Thoracic aorta (tissue), 2 donors: ENCODE results near the gene HOXB6. TPM values are rescaled to one million over a fixed set of nuclear protein-coding genes. Genes with fewer than 3 reads are reported as not detected.

Source experiments
- ATAC-seq: fragments of 150-250 bp; one replicate; pipeline ENCODE4 v1.8.0; 2017; ENCODE audit warnings: low read depth; ENCODE audit not compliant: insufficient number of reproducible peaks, low FRiP score
- DNase-seq: peaks from one replicate; pipeline ENCODE4 v3.0.0-alpha.2; 2020; ENCODE audit warnings: low spot score
- H3K27ac ChIP-seq, 2 donors: fragments of 200-600 bp; sonication (generic); 1 replicate in 1 of 2; 2 replicates in 1 of 2; pipeline ENCODE4 v1.5.1; 2016; ENCODE audit warnings: mild to moderate bottlenecking in 2 of 2, moderate library complexity in 2 of 2
- H3K27me3 ChIP-seq: fragments of 200-600 bp; sonication (generic); replicated peaks from 2 replicates; pipeline ENCODE4 v1.6.0; 2016; ENCODE audit warnings: mild to moderate bottlenecking; ENCODE audit not compliant: insufficient read depth
- H3K36me3 ChIP-seq: fragments of 200-600 bp; sonication (generic); one replicate; pipeline ENCODE4 v1.5.1; 2016
- H3K4me1 ChIP-seq, 2 donors: fragments of 200-600 bp; sonication (generic); 1 replicate in 1 of 2; 2 replicates in 1 of 2; pipeline versions ENCODE4 v1.5.1 to v1.6.0; 2016; ENCODE audit warnings: low read depth in 2 of 2, mild to moderate bottlenecking in 1 of 2; ENCODE audit not compliant: control insufficient read depth in 1 of 2
- H3K4me3 ChIP-seq: fragments of 200-600 bp; sonication (generic); 2 replicates; pipeline ENCODE4 v1.5.1; 2016; ENCODE audit warnings: mild to moderate bottlenecking
- H3K9me3 ChIP-seq: fragments of 200-600 bp; sonication (generic); 2 replicates; pipeline ENCODE4 v1.5.1; 2016
- total RNA-seq, 2 donors: library from RNA; depleted of rRNA; stranded (reverse); fragments of >200 nt; gene quantifications; one replicate each; pipeline versions ENCODE4 v1.1.0 to v1.2.3, GENCODE V29; 2016
- TF ChIP-seq, protein P1 (sequence below): fragments of 200-600 bp; sonication (generic); IDR thresholded peaks from one replicate; pipeline ENCODE4 v1.5.1; 2019; ENCODE audit warnings: antibody characterized with exemption

HOXB6 gene
- total RNA-seq, 2 donors from 2014 or later: 4.2 to 9.9 TPM

DNA sequence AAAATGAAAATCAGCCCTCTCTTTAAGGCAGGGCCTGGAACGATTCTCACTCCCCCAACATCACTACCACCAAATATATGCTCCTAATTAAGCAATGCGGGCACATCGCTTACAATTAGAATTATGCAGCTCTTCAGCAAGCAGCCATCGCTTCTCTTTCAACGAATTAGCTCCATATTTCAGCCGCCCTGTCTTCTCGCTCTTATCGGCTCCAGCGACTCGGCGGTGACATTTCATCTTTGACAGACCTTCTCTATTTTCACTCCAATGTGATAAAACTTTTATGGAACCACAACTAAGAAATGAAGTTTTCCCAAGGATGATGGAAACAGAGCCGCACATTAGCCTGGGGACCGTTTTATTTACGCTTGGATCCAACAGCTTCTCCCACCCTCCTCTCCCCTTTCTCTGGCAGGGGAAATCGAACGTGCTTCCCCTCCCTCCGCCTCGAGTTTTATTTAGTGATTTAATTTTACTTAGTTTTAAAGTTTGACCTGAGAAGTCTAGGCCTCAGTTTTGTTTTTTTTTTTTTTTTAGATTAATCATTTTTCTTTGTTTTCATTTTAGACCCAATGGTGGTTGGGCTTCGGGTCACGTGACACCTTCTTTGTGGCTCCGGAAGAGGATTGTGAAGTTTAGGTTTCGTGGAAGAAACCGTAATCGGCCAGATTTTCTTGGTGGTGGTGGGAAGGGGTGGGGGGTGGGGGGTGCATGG is 56.8 kb downstream of the HOXB6 start:
- Histone ChIP-seq H3K4me3 (peak overlapping the region; percentile 62), H3K4me1 (peaks cover 40 to 67% of the 10 kb centered on the region in 2 donors), H3K36me3 (peaks cover 9% of the 10 kb centered on the region), H3K27me3 (no peaks in the 10 kb centered on the region), H3K9me3 (no peaks in the 10 kb centered on the region), H3K27ac (peak overlapping the region; percentile 93 to 95)
- TF ChIP-seq, protein P1, sequence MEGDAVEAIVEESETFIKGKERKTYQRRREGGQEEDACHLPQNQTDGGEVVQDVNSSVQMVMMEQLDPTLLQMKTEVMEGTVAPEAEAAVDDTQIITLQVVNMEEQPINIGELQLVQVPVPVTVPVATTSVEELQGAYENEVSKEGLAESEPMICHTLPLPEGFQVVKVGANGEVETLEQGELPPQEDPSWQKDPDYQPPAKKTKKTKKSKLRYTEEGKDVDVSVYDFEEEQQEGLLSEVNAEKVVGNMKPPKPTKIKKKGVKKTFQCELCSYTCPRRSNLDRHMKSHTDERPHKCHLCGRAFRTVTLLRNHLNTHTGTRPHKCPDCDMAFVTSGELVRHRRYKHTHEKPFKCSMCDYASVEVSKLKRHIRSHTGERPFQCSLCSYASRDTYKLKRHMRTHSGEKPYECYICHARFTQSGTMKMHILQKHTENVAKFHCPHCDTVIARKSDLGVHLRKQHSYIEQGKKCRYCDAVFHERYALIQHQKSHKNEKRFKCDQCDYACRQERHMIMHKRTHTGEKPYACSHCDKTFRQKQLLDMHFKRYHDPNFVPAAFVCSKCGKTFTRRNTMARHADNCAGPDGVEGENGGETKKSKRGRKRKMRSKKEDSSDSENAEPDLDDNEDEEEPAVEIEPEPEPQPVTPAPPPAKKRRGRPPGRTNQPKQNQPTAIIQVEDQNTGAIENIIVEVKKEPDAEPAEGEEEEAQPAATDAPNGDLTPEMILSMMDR: no peak
- DNase-seq (no peak), ATAC-seq (no peak)

DNA sequence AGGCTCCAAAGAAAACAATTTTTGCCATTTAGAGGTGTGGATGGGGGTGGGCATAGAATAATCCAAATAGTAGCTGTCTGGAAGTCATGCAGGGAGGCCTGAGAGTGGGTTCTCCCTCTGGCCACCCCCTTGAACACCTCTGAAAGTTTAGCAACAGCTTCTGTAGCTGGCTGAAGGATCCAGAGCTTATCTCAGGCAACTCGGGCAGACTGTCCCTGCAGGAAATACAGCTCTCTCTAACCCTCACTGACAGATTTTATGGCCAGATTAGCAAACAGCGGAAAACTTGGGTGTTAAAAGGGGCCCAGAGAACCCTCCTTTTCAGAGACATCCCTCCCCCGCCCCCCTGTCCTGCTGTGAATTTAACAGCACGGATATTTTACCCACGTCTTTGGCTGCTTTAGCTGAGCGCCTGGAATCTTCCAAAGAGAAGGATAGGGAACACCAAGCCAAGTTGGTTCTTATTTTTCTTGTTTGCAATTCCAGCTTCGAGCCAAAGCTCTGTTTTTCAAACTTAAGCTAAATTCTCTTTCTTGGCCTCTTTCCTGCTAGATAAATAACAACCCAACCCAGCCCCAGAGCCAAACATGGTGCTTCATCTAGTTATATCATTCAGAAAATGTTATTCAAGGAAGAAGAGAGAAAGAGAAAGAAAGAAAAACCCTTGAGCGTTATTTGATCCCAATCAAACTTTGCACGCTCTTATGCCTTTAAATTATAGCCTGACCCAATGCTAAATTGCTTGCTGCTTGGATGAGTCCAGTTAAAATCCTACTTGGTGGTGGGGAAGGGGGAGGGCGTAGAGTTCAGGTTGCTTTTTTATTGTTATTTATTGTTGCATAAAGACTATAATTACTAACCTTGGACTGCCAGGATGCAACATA is 57.6 kb downstream of the HOXB6 start:
- TF ChIP-seq, protein P1: no peak
- ATAC-seq (no peak), DNase-seq (no peak)
- Histone ChIP-seq H3K9me3 (no peaks in the 10 kb centered on the region), H3K27ac (peak overlapping the region; percentile 93 to 95), H3K36me3 (peaks cover 9% of the 10 kb centered on the region), H3K4me3 (peak overlapping the region; percentile 62), H3K4me1 (peaks cover 32 to 59% of the 10 kb centered on the region in 2 donors), H3K27me3 (no peaks in the 10 kb centered on the region)

- peak overlapping the region; percentile 93 to 95 for H3K27ac ChIP-seq
- ATAC-seq: no peak
- no peak for DNase-seq
These were observed 58.5 kb downstream of the HOXB6 start for GRCh38 chr17:48546137-48546923.

More at GRCh38 chr17:48546137-48546923, 58.5 kb downstream of the HOXB6 start:
- Histone ChIP-seq H3K4me3 (peak overlapping the region; percentile 62), H3K9me3 (no peaks in the 10 kb centered on the region), H3K36me3 (peaks cover 9% of the 10 kb centered on the region), H3K4me1 (peaks cover 31 to 54% of the 10 kb centered on the region in 2 donors), H3K27me3 (no peaks in the 10 kb centered on the region)
- TF ChIP-seq, protein P1: no peak

Other genes starting within 250 kb of the HOXB6 start
- gene SKAP1, start 174.8 kb downstream of the HOXB6 start, total RNA-seq: 1 to 10 TPM in 1 of 2 donors, not detected in 1; 2.6 TPM
- gene HOXB1, start 74.0 kb downstream of the HOXB6 start, total RNA-seq: not detected
- 10 to 100 TPM; 53.3 to 73.0 TPM for gene HOXB2, start 59.9 kb downstream of the HOXB6 start, total RNA-seq
- 10 to 100 TPM in 1 of 2 donors, 1 to 10 TPM in 1; 6.2 to 11.5 TPM for gene HOXB4, start 26.6 kb downstream of the HOXB6 start, total RNA-seq
- 10 to 100 TPM; 26.8 to 33.3 TPM for gene HOXB3, start 14.7 kb downstream of the HOXB6 start, total RNA-seq
- 1 to 10 TPM in 1 of 2 donors, under 1 TPM in 1; 0.56 to 3.8 TPM for gene HOXB5, start 11.2 kb downstream of the HOXB6 start, total RNA-seq
- 1 to 10 TPM in 1 of 2 donors, under 1 TPM in 1; 0.63 to 7.2 TPM for gene HOXB7, start 6.0 kb upstream of the HOXB6 start, total RNA-seq
- 1 to 10 TPM in 1 of 2 donors, not detected in 1; 1.4 TPM for gene HOXB8, start 10.3 kb upstream of the HOXB6 start, total RNA-seq
- gene HOXB9, start 21.4 kb upstream of the HOXB6 start, total RNA-seq: not detected
- gene PRAC1, start 117.5 kb upstream of the HOXB6 start, total RNA-seq: not detected
- gene PRAC2, start 118.2 kb upstream of the HOXB6 start, total RNA-seq: not detected
- gene HOXB13, start 123.8 kb upstream of the HOXB6 start, total RNA-seq: not detected
- gene TTLL6, start 212.2 kb upstream of the HOXB6 start, total RNA-seq: not detected
- gene CALCOCO2, start 226.0 kb upstream of the HOXB6 start, total RNA-seq: 100 to 1,000 TPM; 122 to 192 TPM